K562 (cell line): ENCODE results near the gene ZMIZ1. TPM values are rescaled to one million over a fixed set of nuclear protein-coding genes. Genes with fewer than 3 reads are reported as not detected.

ENCODE experiments used
- CSDE1 ChIP-seq, 2 experiments: fragments of 450-650 bp; IDR thresholded peaks; 2 replicates each; pipeline ENCODE4 v1.6.1; 2016; ENCODE audit warnings: mild to moderate bottlenecking in 1 of 2
- U2AF2 ChIP-seq: fragments of 200-400 bp; formaldehyde crosslinking; optimal IDR thresholded peaks from 2 replicates; pipeline ENCODE3; 2017; ENCODE audit warnings: low read depth, mild to moderate bottlenecking, low read length
- polyA plus RNA-seq, 8 experiments: library from polyadenylated mRNA; depleted of rRNA in 4 of 8; stranded (reverse) in 5 of 8; unstranded in 3 of 8; fragments of >200 nt; fragmentation: Nextera tagmentation in 2 of 8; fragmentation: Illumina TruSeq in 1 of 8; extraction: Ambion mirVana in 2 of 8; extraction: Trizol in 1 of 8; gene quantifications; 2 replicates each; pipeline versions ENCODE4 v1.2.1 to v1.2.3, GENCODE V29; 2011 to 2014; ENCODE audit warnings: inconsistent platforms in 1 of 8, missing spikeins in 1 of 8
- total RNA-seq, 7 experiments: library from RNA; depleted of rRNA in 6 of 7; stranded (reverse); fragments of >200 nt in 6 of 7; fragmentation: Illumina TruSeq in 2 of 7; extraction: Trizol in 2 of 7; gene quantifications; 2 replicates each; pipeline versions ENCODE4 v1.2.1 to v1.2.3, GENCODE V29; 2011 to 2021; ENCODE audit warnings: low replicate concordance in 1 of 7
- TF ChIP-seq, protein P1 (sequence below): fragments of 200-600 bp; sonication (generic); IDR thresholded peaks from one replicate; pipeline ENCODE4 v1.6.1; 2012; ENCODE audit warnings: mild to moderate bottlenecking, low read depth, low read length, inconsistent platforms

The ZMIZ1 gene
- total and polyA plus RNA-seq, 9 of the 15 experiments (the other 6 are each of a cell fraction or from before 2014, with no cell fraction given) = 1.0 to 37.3 (median 4.3) TPM

GRCh38 chr10:79314761-79315601 is 246.2 kb downstream of the ZMIZ1 start (continued):
- TF ChIP-seq, protein P1, sequence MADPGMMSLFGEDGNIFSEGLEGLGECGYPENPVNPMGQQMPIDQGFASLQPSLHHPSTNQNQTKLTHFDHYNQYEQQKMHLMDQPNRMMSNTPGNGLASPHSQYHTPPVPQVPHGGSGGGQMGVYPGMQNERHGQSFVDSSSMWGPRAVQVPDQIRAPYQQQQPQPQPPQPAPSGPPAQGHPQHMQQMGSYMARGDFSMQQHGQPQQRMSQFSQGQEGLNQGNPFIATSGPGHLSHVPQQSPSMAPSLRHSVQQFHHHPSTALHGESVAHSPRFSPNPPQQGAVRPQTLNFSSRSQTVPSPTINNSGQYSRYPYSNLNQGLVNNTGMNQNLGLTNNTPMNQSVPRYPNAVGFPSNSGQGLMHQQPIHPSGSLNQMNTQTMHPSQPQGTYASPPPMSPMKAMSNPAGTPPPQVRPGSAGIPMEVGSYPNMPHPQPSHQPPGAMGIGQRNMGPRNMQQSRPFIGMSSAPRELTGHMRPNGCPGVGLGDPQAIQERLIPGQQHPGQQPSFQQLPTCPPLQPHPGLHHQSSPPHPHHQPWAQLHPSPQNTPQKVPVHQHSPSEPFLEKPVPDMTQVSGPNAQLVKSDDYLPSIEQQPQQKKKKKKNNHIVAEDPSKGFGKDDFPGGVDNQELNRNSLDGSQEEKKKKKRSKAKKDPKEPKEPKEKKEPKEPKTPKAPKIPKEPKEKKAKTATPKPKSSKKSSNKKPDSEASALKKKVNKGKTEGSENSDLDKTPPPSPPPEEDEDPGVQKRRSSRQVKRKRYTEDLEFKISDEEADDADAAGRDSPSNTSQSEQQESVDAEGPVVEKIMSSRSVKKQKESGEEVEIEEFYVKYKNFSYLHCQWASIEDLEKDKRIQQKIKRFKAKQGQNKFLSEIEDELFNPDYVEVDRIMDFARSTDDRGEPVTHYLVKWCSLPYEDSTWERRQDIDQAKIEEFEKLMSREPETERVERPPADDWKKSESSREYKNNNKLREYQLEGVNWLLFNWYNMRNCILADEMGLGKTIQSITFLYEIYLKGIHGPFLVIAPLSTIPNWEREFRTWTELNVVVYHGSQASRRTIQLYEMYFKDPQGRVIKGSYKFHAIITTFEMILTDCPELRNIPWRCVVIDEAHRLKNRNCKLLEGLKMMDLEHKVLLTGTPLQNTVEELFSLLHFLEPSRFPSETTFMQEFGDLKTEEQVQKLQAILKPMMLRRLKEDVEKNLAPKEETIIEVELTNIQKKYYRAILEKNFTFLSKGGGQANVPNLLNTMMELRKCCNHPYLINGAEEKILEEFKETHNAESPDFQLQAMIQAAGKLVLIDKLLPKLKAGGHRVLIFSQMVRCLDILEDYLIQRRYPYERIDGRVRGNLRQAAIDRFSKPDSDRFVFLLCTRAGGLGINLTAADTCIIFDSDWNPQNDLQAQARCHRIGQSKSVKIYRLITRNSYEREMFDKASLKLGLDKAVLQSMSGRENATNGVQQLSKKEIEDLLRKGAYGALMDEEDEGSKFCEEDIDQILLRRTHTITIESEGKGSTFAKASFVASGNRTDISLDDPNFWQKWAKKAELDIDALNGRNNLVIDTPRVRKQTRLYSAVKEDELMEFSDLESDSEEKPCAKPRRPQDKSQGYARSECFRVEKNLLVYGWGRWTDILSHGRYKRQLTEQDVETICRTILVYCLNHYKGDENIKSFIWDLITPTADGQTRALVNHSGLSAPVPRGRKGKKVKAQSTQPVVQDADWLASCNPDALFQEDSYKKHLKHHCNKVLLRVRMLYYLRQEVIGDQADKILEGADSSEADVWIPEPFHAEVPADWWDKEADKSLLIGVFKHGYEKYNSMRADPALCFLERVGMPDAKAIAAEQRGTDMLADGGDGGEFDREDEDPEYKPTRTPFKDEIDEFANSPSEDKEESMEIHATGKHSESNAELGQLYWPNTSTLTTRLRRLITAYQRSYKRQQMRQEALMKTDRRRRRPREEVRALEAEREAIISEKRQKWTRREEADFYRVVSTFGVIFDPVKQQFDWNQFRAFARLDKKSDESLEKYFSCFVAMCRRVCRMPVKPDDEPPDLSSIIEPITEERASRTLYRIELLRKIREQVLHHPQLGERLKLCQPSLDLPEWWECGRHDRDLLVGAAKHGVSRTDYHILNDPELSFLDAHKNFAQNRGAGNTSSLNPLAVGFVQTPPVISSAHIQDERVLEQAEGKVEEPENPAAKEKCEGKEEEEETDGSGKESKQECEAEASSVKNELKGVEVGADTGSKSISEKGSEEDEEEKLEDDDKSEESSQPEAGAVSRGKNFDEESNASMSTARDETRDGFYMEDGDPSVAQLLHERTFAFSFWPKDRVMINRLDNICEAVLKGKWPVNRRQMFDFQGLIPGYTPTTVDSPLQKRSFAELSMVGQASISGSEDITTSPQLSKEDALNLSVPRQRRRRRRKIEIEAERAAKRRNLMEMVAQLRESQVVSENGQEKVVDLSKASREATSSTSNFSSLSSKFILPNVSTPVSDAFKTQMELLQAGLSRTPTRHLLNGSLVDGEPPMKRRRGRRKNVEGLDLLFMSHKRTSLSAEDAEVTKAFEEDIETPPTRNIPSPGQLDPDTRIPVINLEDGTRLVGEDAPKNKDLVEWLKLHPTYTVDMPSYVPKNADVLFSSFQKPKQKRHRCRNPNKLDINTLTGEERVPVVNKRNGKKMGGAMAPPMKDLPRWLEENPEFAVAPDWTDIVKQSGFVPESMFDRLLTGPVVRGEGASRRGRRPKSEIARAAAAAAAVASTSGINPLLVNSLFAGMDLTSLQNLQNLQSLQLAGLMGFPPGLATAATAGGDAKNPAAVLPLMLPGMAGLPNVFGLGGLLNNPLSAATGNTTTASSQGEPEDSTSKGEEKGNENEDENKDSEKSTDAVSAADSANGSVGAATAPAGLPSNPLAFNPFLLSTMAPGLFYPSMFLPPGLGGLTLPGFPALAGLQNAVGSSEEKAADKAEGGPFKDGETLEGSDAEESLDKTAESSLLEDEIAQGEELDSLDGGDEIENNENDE = no peak
- TF ChIP-seq CSDE1 (IDR thresholded peaks at IDR 0.05) (no peak), U2AF2 (no peak)
- TF ChIP-seq, all 486 proteins: peak for 2
